Testis (tissue), 3 donors: ENCODE results near the gene KIF7. TPM values are rescaled to one million over a fixed set of nuclear protein-coding genes. Genes with fewer than 3 reads are reported as not detected.

Experiments
- DNase-seq: peaks from one replicate; pipeline ENCODE4 v3.0.0-alpha.2; 2019
- H3K27ac ChIP-seq, 2 donors: fragments of 200-600 bp; sonication (generic); one replicate each; pipeline ENCODE4 v1.5.1; 2019
- H3K27me3 ChIP-seq: fragments of 200-600 bp; sonication (generic); one replicate; pipeline ENCODE4 v1.5.1; 2019
- H3K36me3 ChIP-seq: fragments of 200-600 bp; sonication (generic); one replicate; pipeline ENCODE4 v1.5.1; 2017; ENCODE audit warnings: low read depth; ENCODE audit errors: missing control alignments
- H3K4me1 ChIP-seq: fragments of 200-600 bp; sonication (generic); one replicate; pipeline ENCODE4 v1.5.1; 2019
- H3K4me3 ChIP-seq, 2 donors: fragments of 200-600 bp; sonication (generic); one replicate each; pipeline ENCODE4 v1.5.1; 2017 to 2019
- H3K9me3 ChIP-seq: fragments of 200-600 bp; sonication (generic); one replicate; pipeline ENCODE4 v1.5.1; 2017
- CTCF ChIP-seq, 3 experiments: fragments of 450-650 bp in 2 of 3; fragments of 200-600 bp in 1 of 3; sonication (generic) in 1 of 3; IDR thresholded peaks; one replicate each; pipeline ENCODE4 v1.5.1; 2016 to 2019; ENCODE audit warnings: antibody characterized with exemption in 3 of 3, mild to moderate bottlenecking in 2 of 3, moderate library complexity in 1 of 3
- POLR2A ChIP-seq: fragments of 450-650 bp; IDR thresholded peaks from one replicate; pipeline ENCODE4 v1.6.1; 2017; ENCODE audit warnings: antibody characterized with exemption, mild to moderate bottlenecking, moderate library complexity
- WGBS, 2 donors: methylation state at CpG; one replicate each; pipeline ENCODE4 v1.1.5; 2018; 5-methylcytosine and 5-hydroxymethylcytosine counted together
- intact Hi-C: fragments of 100-400 bp; cut with DNase I; formaldehyde crosslinking; loops from one replicate; pipeline ENCODE4 v1.15.1; 2023; ENCODE audit warnings: low total_unique reads
- polyA plus RNA-seq: library from polyadenylated mRNA; stranded (reverse); fragments of 350-450 nt; fragmentation: Illumina TruSeq; extraction: RNeasy Lipid Tissue Mini Kit (QIAGEN cat#74804); gene quantifications from one replicate; pipeline ENCODE4 v1.2.3, GENCODE V29; 2014; ENCODE audit warnings: low read depth, low replicate concordance; ENCODE audit not compliant: insufficient read depth
- total RNA-seq, 2 donors: library from RNA; depleted of rRNA; stranded (reverse); fragments of >200 nt; gene quantifications; one replicate each; pipeline ENCODE4 v1.2.3, GENCODE V29; 2016

The KIF7 gene
- total and polyA plus RNA-seq, 3 donors from 2014 or later = 2.6 to 7.6 (median 5.6) TPM

GRCh38 chr15:89681146-89681545 lies 25.9 kb upstream of the KIF7 start:
- Histone ChIP-seq H3K36me3 (no peaks in the 10 kb centered on the region), H3K4me3 (no peak overlapping the region), H3K27ac (no peak overlapping the region), H3K4me1 (no peaks in the 10 kb centered on the region), H3K9me3 (no peaks in the 10 kb centered on the region), H3K27me3 (no peaks in the 10 kb centered on the region)
- DNase-seq = no peak
- TF ChIP-seq POLR2A (no peak), CTCF (IDR thresholded peaks at IDR 0.05) (no peak)
- 92 to 93% methylated on average over 2 of the region's 2 CpGs for WGBS, 2 donors
- intact Hi-C loops = no loop called here

DNA sequence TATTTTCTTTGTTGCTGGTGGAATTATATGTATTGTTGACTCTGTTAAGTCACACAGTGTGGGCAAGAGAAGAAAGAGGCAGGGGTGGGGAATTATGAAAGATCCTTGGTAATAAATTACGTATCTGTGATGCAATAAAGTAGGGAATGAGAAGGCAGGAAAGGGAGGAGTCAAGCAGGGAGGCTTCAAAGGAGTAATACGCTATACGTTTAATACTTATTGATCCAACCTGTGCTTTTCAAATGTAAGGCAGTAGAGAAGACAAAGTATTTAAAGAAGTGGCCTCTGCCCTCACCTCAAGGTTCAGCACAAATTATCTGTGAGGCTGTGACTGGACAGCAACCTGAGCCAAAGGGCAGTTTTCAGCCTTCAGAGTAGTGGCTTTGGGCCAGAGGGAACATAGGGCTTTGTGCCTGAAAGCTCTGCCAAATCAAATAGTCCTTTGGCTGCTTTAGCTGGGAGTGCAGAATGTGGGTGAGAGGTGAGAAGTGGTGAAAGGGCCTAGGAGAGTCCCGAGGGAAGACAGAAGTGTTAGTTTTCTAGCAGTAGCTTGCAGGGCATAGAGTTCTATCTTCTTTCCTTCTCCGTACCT lies 25.1 kb upstream of the KIF7 start:
- Histone ChIP-seq H3K27me3 (no peaks in the 10 kb centered on the region), H3K4me1 (no peaks in the 10 kb centered on the region), H3K9me3 (no peaks in the 10 kb centered on the region), H3K4me3 (no peak overlapping the region), H3K36me3 (no peaks in the 10 kb centered on the region), H3K27ac (no peak overlapping the region)
- DNase-seq = peak; percentile 54
- TF ChIP-seq CTCF (IDR thresholded peaks at IDR 0.05) (no peak), POLR2A (no peak)
- 54 to 56% methylated on average over 5 of the region's 5 CpGs for WGBS, 2 donors
- intact Hi-C loops = no loop called here

DNA sequence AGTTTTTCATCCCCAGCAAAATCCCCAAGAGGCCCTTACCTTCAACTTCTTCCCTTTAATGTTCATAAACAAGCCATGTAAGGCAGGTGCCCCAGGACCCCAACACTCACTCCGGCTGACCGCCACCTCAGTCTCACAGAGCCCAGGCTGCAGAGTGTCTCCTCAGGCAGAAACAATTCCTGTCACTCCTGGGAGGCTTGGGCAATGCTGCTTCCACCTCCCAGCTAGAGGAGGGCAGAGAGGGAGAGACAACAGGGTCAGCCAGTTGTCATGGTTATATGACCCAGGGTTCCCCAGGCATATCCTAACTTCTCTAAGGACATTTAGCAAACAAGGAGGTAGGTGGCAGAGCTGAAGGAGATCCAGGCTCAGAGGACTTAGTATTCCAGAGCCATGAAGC lies 23.9 kb upstream of the KIF7 start, which contains the start of gene PLIN1:
PLIN1 (minus strand) TSS at position 156 of the 400 bp plus-strand sequence. CDS start 1,878 bp downstream, outside the sequence.
- Histone ChIP-seq H3K27me3 (no peaks in the 10 kb centered on the region), H3K4me1 (no peaks in the 10 kb centered on the region), H3K4me3 (no peak within 1 kb of the TSS), H3K36me3 (no peaks in the 10 kb centered on the region), H3K27ac (no peak within 1 kb of the TSS), H3K9me3 (no peaks in the 10 kb centered on the region)
- WGBS, 2 donors = 84 to 98% methylated on average over 2 of the region's 2 CpGs
- no peak for DNase-seq
- intact Hi-C loops = no loop called here
- TF ChIP-seq CTCF (IDR thresholded peaks at IDR 0.05) (no peak), POLR2A (no peak)

- intact Hi-C loops = no loop called here
- TF ChIP-seq POLR2A (no peak), CTCF (IDR thresholded peaks at IDR 0.05) (no peak)
- no peak overlapping the region for H3K27ac ChIP-seq
- DNase-seq = no peak
- H3K27me3 ChIP-seq = no peaks in the 10 kb centered on the region
- H3K4me3 ChIP-seq = no peak overlapping the region
- no peaks in the 10 kb centered on the region for H3K9me3 ChIP-seq
- H3K36me3 ChIP-seq = no peaks in the 10 kb centered on the region
- no peaks in the 10 kb centered on the region for H3K4me1 ChIP-seq
- WGBS, 2 donors = 97 to 100% methylated on average over 1 of the region's 1 CpG
Observed at GRCh38 chr15:89677381-89677780, 22.1 kb upstream of the KIF7 start.

DNA sequence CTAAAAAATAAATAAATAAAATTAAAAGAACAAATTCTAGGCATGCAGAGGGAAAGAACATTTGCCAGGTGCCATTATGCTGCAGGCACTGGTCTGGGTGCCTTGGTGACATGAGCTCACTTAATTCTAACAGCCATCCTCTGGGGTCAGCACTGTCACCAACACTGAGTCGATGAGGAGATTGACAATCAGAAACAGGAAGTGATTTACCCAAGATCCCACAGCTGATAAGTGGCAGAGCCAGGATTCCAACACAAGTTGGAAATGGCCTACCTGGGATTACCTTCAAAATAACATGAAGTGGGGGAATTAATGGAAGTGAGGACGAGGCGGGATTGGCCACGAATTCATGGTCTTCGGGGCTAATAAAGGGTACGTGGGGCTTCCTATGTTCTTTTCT lies 20.3 kb upstream of the KIF7 start:
- Histone ChIP-seq H3K27me3 (no peaks in the 10 kb centered on the region), H3K4me1 (no peaks in the 10 kb centered on the region), H3K4me3 (no peak overlapping the region), H3K27ac (no peak overlapping the region), H3K9me3 (no peaks in the 10 kb centered on the region), H3K36me3 (no peaks in the 10 kb centered on the region)
- DNase-seq = no peak
- 95 to 96% methylated on average over 6 of the region's 6 CpGs for WGBS, 2 donors
- no peak for TF ChIP-seq POLR2A
- intact Hi-C loops = no loop called here
